Prostate gland (tissue), 2 donors: ENCODE measurements around the gene TMTC2.

ENCODE experiments used
- POLR2AphosphoS5 ChIP-seq: sonication (generic); formaldehyde crosslinking; IDR thresholded peaks from one replicate; pipeline ENCODE4 v1.6.1; 2017; ENCODE audit warnings: antibody characterized with exemption
- TF ChIP-seq, protein P1 (sequence below), 4 experiments: fragments of 200-600 bp in 2 of 4; fragments of 450-650 bp in 2 of 4; sonication (generic) in 2 of 4; IDR thresholded peaks; 1 replicate in 3 of 4; 2 replicates in 1 of 4; pipeline ENCODE4 v1.5.1; 2016 to 2019; ENCODE audit warnings: antibody characterized with exemption in 4 of 4, mild to moderate bottlenecking in 2 of 4, moderate library complexity in 2 of 4

GRCh38 chr12:82867762-82868500, 181.2 kb downstream of the TMTC2 start:
- TF ChIP-seq, protein P1, sequence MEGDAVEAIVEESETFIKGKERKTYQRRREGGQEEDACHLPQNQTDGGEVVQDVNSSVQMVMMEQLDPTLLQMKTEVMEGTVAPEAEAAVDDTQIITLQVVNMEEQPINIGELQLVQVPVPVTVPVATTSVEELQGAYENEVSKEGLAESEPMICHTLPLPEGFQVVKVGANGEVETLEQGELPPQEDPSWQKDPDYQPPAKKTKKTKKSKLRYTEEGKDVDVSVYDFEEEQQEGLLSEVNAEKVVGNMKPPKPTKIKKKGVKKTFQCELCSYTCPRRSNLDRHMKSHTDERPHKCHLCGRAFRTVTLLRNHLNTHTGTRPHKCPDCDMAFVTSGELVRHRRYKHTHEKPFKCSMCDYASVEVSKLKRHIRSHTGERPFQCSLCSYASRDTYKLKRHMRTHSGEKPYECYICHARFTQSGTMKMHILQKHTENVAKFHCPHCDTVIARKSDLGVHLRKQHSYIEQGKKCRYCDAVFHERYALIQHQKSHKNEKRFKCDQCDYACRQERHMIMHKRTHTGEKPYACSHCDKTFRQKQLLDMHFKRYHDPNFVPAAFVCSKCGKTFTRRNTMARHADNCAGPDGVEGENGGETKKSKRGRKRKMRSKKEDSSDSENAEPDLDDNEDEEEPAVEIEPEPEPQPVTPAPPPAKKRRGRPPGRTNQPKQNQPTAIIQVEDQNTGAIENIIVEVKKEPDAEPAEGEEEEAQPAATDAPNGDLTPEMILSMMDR (IDR thresholded peaks at IDR 0.05), result no peak
- no peak for TF ChIP-seq POLR2AphosphoS5
